A549 (cell line): ENCODE measurements around the gene NRIP3. TPM values are rescaled to one million over a fixed set of nuclear protein-coding genes. Genes with fewer than 3 reads are reported as not detected.

Experiments
- ATAC-seq, 2 experiments: fragments of 200-7000 bp in 1 of 2; fragments of >200 bp in 1 of 2; cut with Nextera tagmentation in 1 of 2; cut with Tn5 transposase in 1 of 2; 3 replicates each; pipeline versions ENCODE4 v1.8.0 to v1.9.1; 2018 to 2020; ENCODE audit warnings: mild to moderate bottlenecking in 1 of 2, moderate library complexity in 1 of 2
- CTCF ChIA-PET: fragments of 300-600 bp; sonication (Branson Sonifier 250); formaldehyde crosslinking; extraction: SDS; loops from one replicate; lab custom pipeline; 2021; ENCODE audit warnings: antibody characterized with exemption, inconsistent platforms; lab: Yijun Ruan, JAX
- POLR2A ChIA-PET: fragments of 350-600 bp; formaldehyde crosslinking; extraction: SDS; loops from one replicate; lab custom pipeline; 2021; ENCODE audit warnings: antibody characterized with exemption, inconsistent platforms; lab: Yijun Ruan, JAX
- DNase-seq, 2 experiments: peaks; one replicate each; pipeline versions ENCODE4 v3.0.0 to v3.0.0-alpha.2; 2011 to 2016; ENCODE audit warnings: low read depth in 1 of 2, low spot score in 1 of 2
- FAIRE-seq: peaks from 2 replicates; lab custom pipeline; 2011; peaks lifted over from hg19 to GRCh38; lab: Jason Lieb, UNC
- H3K27ac ChIP-seq, 2 experiments: fragments of >200 bp; sonication (Bioruptor Twin); formaldehyde crosslinking; 3 replicates each; pipeline ENCODE4 v1.5.1; 2016 to 2017
- H3K4me1 ChIP-seq: fragments of >200 bp; sonication (Bioruptor Twin); formaldehyde crosslinking; 3 replicates; pipeline ENCODE4 v1.6.1; 2016
- H3K4me2 ChIP-seq: fragments of >200 bp; sonication (Bioruptor Twin); formaldehyde crosslinking; 3 replicates; pipeline ENCODE4 v1.6.1; 2016
- H3K4me3 ChIP-seq: fragments of >200 bp; sonication (Bioruptor Twin); formaldehyde crosslinking; 3 replicates; pipeline ENCODE4 v1.5.1; 2016
- H3K9me3 ChIP-seq: fragments of >200 bp; sonication (Bioruptor Twin); formaldehyde crosslinking; 3 replicates; pipeline ENCODE4 v1.6.1; 2016
- BCL3 ChIP-seq: fragments of >200 bp; sonication (Bioruptor Twin); formaldehyde crosslinking; IDR thresholded peaks from 3 replicates; pipeline ENCODE4 v1.6.1; 2016
- CBX2 ChIP-seq: fragments of 200-600 bp; sonication (generic); IDR thresholded peaks from 2 replicates; pipeline ENCODE4 v1.6.1; 2016; ENCODE audit warnings: low read depth, mild to moderate bottlenecking, borderline replicate concordance
- CEBPB ChIP-seq, 2 experiments: fragments of >200 bp in 1 of 2; sonication (Bioruptor Twin) in 1 of 2; formaldehyde crosslinking in 1 of 2; IDR thresholded peaks; 2 replicates each; pipeline ENCODE4 v1.6.1; 2012 to 2016
- CHD2 ChIP-seq: fragments of 150-350 bp; IDR thresholded peaks from 2 replicates; pipeline ENCODE4 v1.6.1; 2014; ENCODE audit warnings: low read length; ENCODE audit not compliant: partially characterized antibody
- CTCF ChIP-seq: fragments of >200 bp; sonication (Bioruptor Twin); formaldehyde crosslinking; IDR thresholded peaks from 3 replicates; pipeline ENCODE4 v1.5.1; 2016
- EHMT2 ChIP-seq: fragments of 200-600 bp; sonication (generic); IDR thresholded peaks from 2 replicates; pipeline ENCODE4 v1.6.1; 2016; ENCODE audit warnings: antibody characterized with exemption, low read depth, mild to moderate bottlenecking, moderate library complexity
- EP300 ChIP-seq, 2 experiments: fragments of >200 bp; sonication (Bioruptor Twin); formaldehyde crosslinking; IDR thresholded peaks; 2 replicates in 1 of 2; 3 replicates in 1 of 2; pipeline ENCODE4 v1.6.1; 2016 to 2017
- HEYL ChIP-seq: fragments of 250-450 bp; sonication (Bioruptor Pico); IDR thresholded peaks from 2 replicates; pipeline ENCODE4 v1.8.0; 2021; ENCODE audit warnings: mild to moderate bottlenecking, moderate library complexity
- HMGXB4 ChIP-seq: fragments of 250-450 bp; sonication (Bioruptor Pico); IDR thresholded peaks from 2 replicates; pipeline ENCODE4 v1.5.0; 2021; ENCODE audit warnings: mild to moderate bottlenecking, moderate library complexity, borderline replicate concordance
- HOXA7 ChIP-seq: fragments of 250-450 bp; sonication (Bioruptor Pico); IDR thresholded peaks from 2 replicates; pipeline ENCODE4 v1.5.0; 2020; ENCODE audit warnings: mild to moderate bottlenecking, moderate library complexity
- HOXB5 ChIP-seq: fragments of 250-450 bp; sonication (Bioruptor Pico); IDR thresholded peaks from 2 replicates; pipeline ENCODE4 v1.5.0; 2020; ENCODE audit warnings: mild to moderate bottlenecking, moderate library complexity
- JUN ChIP-seq, 2 experiments: fragments of >200 bp; sonication (Bioruptor Twin); formaldehyde crosslinking; IDR thresholded peaks; 2 replicates in 1 of 2; 3 replicates in 1 of 2; pipeline ENCODE4 v1.6.1; 2016 to 2017
- KDM1A ChIP-seq: fragments of 200-600 bp; sonication (generic); IDR thresholded peaks from 2 replicates; pipeline ENCODE4 v1.6.1; 2016; ENCODE audit warnings: low read depth, mild to moderate bottlenecking
- MAFK ChIP-seq: fragments of 450-650 bp; IDR thresholded peaks from 2 replicates; pipeline ENCODE4 v1.6.1; 2014; ENCODE audit not compliant: partially characterized antibody
- NPAS2 ChIP-seq: fragments of 250-450 bp; sonication (Bioruptor Pico); IDR thresholded peaks from 2 replicates; pipeline ENCODE4 v1.8.0; 2022; ENCODE audit warnings: mild to moderate bottlenecking, moderate library complexity, borderline replicate concordance
- POLR2A ChIP-seq: IDR thresholded peaks from 2 replicates; pipeline ENCODE4 v1.6.1; 2012; ENCODE audit warnings: mild to moderate bottlenecking, low read length
- RAD21 ChIP-seq, 2 experiments: fragments of >200 bp in 1 of 2; sonication (Bioruptor Twin) in 1 of 2; formaldehyde crosslinking in 1 of 2; IDR thresholded peaks in 1 of 2; conservative IDR thresholded peaks in 1 of 2; 2 replicates in 1 of 2; 3 replicates in 1 of 2; pipeline ENCODE4 v1.6.1; 2012 to 2018; ENCODE audit warnings: inconsistent platforms in 1 of 2
- RARB ChIP-seq: fragments of 250-450 bp; sonication (Bioruptor Pico); IDR thresholded peaks from 2 replicates; pipeline ENCODE4 v1.8.0; 2021; ENCODE audit warnings: mild to moderate bottlenecking, moderate library complexity
- RCOR1 ChIP-seq: fragments of 150-350 bp; IDR thresholded peaks from 2 replicates; pipeline ENCODE4 v1.6.1; 2014; ENCODE audit warnings: antibody characterized with exemption, low read length, low read depth
- REST ChIP-seq: fragments of 200-600 bp; sonication (generic); IDR thresholded peaks from 2 replicates; pipeline ENCODE4 v1.6.1; 2016; ENCODE audit warnings: antibody characterized with exemption, mild to moderate bottlenecking, moderate library complexity
- SMC3 ChIP-seq: fragments of >200 bp; sonication (Bioruptor Twin); formaldehyde crosslinking; IDR thresholded peaks from 3 replicates; pipeline ENCODE4 v1.6.1; 2018; ENCODE audit warnings: inconsistent platforms
- WGBS: methylation state at CpG from one replicate; pipeline ENCODE4 v1.1.6; 2017; ENCODE audit errors: missing lambda C conversion rate; 5-methylcytosine and 5-hydroxymethylcytosine counted together
- polyA plus RNA-seq, 4 experiments: library from polyadenylated mRNA; depleted of rRNA in 3 of 4; stranded (reverse); fragments of >200 nt; fragmentation: RNase III in 1 of 4; extraction: RNeasy Plus Mini Kit Qiagen cat#74134 plus additional on column Dnase treatment in 1 of 4; gene quantifications; 2 replicates in 3 of 4; 3 replicates in 1 of 4; pipeline ENCODE4 v1.2.3, GENCODE V29; 2011 to 2017

Gene NRIP3
- polyA plus RNA-seq, 2 of the 4 experiments (the other 2 are of a cell fraction) = 0.49 to 1.0 TPM

GRCh38 chr11:9005087-9005486 lies 1.3 kb upstream of the NRIP3 start:
- no peaks in the 10 kb centered on the region for H3K9me3 ChIP-seq
- TF ChIP-seq HEYL (CRISPR knock-in tag) = no peak
- TF ChIP-seq CBX2 = no peak
- TF ChIP-seq RCOR1 = no peak
- POLR2A ChIA-PET = no interaction called here
- H3K27ac ChIP-seq = no peak overlapping the region
- FAIRE-seq (no peak), DNase-seq (no peak), ATAC-seq (no peak)
- H3K4me2 ChIP-seq = no peak overlapping the region
- CTCF ChIA-PET = interaction anchor here (2.8 to 4.1 kb wide), 3 partner anchors 8 to 133 kb away, joined by 7 to 24 read pairs (median 16); no protein-coding TSS in a partner anchor
- no peak overlapping the region for H3K4me3 ChIP-seq
- H3K4me1 ChIP-seq = peaks cover 4% of the 10 kb centered on the region; the same call in 1 of the 3 replicates
- WGBS = 83% methylated on average over 4 of the region's 4 CpGs

- ChIA-PET POLR2A (interaction anchor here (1.2 to 1.4 kb wide), 2 partner anchors 10 kb away, joined by 4 to 5 read pairs; no protein-coding TSS in a partner anchor), CTCF (interaction anchor here (1.0 to 4.1 kb wide), 3 partner anchors 13 to 134 kb away, joined by 3 to 16 read pairs (median 3); no protein-coding TSS in a partner anchor)
- peak overlapping the region in 1 of 2 experiments; percentile 82; a peak in 3 of 6 replicates for H3K27ac ChIP-seq
- 69% methylated on average over 57 of the region's 69 CpGs for WGBS
- no peak for DNase-seq
- H3K4me1 ChIP-seq = peaks cover 4% of the 10 kb centered on the region; the same call in 1 of the 3 replicates
- peak overlapping the region; percentile 91 for H3K4me2 ChIP-seq
- no peak for TF ChIP-seq REST
- no peak for FAIRE-seq
- peak in 1 of 2 experiments; percentile 7; a peak in 1 of 6 replicates for ATAC-seq
- H3K4me3 ChIP-seq = peak overlapping the region; percentile 50
- no peaks in the 10 kb centered on the region for H3K9me3 ChIP-seq
These were observed 554 bp upstream of the NRIP3 start for GRCh38 chr11:9004183-9004926.

GRCh38 chr11:9002920-9003572 lies 755 bp downstream of the NRIP3 start:
- Histone ChIP-seq H3K4me2 (peak overlapping the region; percentile 91), H3K9me3 (no peaks in the 10 kb centered on the region), H3K27ac (peak overlapping the region in 1 of 2 experiments; percentile 82; a peak in 4 of 6 replicates), H3K4me1 (peaks cover 4% of the 10 kb centered on the region; the same call in 1 of the 3 replicates), H3K4me3 (peak overlapping the region; percentile 50)
- no peak for ATAC-seq
- no peak for FAIRE-seq
- 33% methylated on average over 8 of the region's 8 CpGs for WGBS
- CTCF ChIA-PET = interaction anchor here (1.0 to 1.9 kb wide), 3 partner anchors 11 to 135 kb away, joined by 3 to 4 read pairs (median 3); no protein-coding TSS in a partner anchor
- POLR2A ChIA-PET = interaction anchor here (0.6 to 1.4 kb wide), 3 partner anchors 9 to 51 kb away, joined by 4 to 8 read pairs (median 5); no protein-coding TSS in a partner anchor
- no peak for DNase-seq
- TF ChIP-seq POLR2A = no peak
- no peak for TF ChIP-seq HOXB5
- no peak for TF ChIP-seq NPAS2 (CRISPR knock-in tag)
- TF ChIP-seq EP300 (IDR thresholded peaks at IDR 0.05) = no peak
- TF ChIP-seq MAFK = no peak
- no peak for TF ChIP-seq CTCF
- no peak for TF ChIP-seq HMGXB4 (CRISPR knock-in tag)
- no peak for TF ChIP-seq EHMT2
- TF ChIP-seq HOXA7 (CRISPR knock-in tag) = no peak
- TF ChIP-seq CHD2 = no peak
- TF ChIP-seq JUN (IDR thresholded peaks at IDR 0.05) = no peak
- TF ChIP-seq BCL3 = no peak
- TF ChIP-seq KDM1A = no peak
- TF ChIP-seq RARB (CRISPR knock-in tag) = no peak
- TF ChIP-seq RAD21 (conservative IDR thresholded peaks at IDR 0.05 in 1 of 2, IDR thresholded peaks at IDR 0.05 in 1 of 2) = no peak
- no peak for TF ChIP-seq CEBPB (IDR thresholded peaks at IDR 0.05)
- no peak for TF ChIP-seq SMC3
